ENCODE measurements around the gene ZNF106.

ZNF106 gene

DNA sequence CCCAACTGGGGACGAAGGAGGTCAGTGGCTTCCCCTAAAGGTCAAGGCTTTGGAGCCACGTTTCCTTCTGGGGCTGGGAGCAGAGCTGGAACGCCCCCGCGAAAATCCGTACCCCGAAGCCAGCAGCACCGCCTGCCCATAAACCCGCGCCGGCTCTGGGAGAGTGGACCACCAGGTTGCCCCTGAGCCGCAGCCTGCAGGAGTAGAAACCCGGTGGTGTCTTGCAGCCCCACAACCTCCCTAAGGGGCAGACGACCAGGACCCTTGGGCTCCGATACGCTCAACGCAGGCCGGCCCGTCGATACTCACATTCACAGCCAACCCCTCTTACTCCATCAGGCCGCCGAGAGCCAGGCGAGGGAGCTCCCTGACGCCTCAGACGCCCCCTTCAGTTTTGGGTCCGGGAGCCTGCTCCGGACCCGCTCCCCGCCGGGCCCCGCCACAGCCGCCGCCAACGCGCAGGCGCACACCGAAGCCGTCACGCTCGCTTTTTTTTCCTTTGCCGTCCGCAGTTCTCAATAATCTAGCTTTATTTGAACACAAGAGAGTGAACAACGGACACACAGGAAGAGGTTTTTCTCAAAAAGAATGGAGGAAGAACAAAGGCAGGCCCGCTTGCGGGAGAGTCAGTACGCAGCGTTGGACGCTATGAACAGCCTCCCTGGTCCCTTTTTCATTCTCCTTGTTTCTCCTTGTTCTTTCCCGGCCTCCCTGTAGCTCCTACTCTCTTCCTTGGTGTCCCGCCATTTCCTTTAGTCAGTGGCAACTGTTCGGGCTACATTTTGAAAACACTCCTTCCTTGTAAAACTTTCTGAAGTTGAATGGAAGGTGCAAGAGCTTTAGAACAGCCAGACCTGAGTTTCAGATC lies at the start of gene ZNF106:
Gene ZNF106, minus strand, starts transcription at position 471 of the 868 bp plus-strand sequence. CDS start 18,852 bp downstream, outside the sequence.
- peak; percentile 73 for DNase-seq

DNA sequence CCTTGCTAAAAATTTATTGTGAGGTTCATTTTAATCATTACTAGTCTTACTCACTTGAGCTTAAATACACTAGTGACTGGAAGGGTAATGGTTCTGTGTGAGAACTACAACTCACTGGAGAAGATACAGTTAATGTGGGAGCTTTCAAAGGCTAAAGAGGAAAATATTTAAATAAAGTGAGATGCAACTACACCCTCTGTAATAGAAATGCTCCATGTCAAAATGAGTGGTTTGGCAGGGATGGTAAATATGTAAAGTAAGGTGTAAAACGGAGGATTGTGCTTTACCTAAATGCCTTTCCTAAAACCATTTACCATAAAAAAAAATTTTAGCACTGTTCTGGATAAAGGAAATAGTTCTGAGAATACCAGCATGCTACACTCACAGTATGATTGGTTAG lies 42.3 kb upstream of the ZNF106 start:
- DNase-seq, result no peak

DNA sequence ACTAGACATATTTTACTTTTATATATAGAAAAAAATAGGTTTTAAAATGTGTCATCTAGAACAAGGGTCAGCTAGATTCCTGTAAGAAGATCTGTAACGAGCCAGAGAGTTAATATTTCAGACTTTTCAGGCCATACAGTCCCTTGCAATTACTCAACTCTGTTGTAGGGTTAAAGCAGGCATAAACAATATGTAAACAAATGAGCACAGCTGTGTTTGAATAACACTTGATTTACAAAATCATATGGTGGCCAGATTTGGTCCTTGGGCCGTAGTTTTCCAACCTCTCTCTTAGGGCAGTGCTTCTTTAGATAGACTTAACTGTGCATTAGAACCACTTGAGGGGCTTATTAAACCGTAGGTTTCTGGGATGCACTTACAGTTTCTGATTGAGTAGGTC lies 38.0 kb upstream of the ZNF106 start:
- no peak for DNase-seq

DNA sequence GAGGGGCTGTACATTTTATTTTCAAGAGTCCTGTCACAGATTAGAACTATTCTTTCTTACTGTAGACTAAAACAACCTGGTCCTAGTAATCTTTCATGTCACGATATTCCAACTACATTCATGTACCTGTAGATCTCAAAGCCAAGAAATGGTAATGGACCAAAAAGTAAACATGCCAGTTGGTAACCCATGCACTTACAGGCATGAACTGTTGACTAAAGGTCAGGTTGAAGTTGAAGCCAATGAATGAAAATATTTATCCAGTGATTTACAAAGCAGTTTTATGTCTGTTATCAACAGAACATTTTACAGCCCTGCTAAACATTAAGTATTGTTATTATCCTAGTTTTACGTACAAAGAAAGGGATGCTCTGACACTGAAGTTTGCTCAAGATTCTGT lies 32.4 kb upstream of the ZNF106 start:
- DNase-seq, result no peak

DNA sequence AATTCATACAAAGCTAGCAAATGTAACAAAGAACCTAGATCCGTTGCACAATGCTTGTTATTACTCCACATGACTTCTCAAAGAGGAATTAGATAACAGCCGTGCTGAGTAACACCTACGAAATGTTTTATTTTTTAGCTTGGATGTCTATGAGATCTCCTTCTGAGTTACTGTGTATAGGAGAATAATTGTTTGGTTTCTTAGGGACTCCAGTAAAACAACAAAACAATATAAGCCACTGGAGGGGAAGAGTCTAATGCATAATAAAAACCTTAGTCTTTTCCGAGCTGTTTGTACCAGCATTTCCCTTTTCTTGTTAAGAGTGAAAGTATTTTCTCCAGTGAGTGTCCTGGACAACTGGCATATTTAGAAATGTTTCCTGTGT lies 20.1 kb upstream of the ZNF106 start:
- no peak for DNase-seq

DNA sequence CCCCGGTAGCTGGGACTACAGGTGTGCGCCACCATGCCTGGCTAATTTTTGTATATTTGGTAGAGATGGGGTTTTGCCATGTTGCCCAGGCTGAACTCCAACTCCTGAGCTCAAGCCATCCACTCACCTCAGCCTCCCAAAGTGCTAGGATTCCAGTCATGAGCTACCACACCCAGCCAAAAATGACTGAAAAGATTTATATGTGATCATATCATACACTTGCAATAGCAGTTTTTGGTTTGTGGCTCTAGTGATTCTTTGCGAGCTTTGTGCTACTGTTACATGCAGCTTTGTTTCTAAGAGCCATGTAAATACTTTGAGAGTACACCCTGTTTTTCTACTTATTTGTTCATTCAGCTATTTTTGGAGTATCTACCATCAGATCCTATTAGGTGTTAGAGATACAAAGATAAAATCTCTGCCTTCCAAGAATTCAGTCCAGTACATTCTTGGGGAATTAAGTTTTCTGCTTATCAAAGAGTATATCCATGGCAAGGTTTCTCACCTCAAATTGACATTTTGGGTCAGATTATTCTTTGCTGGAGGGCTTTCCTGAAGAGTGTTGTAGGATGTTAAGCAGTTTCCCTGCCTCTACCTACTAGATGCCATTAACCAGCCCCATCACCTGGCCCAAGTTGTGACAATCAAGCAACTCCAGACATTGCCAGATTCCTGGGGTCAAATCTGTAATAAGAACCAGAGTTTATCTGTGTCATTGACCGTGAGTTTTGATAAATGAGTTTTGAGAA lies 19.5 kb upstream of the ZNF106 start:
- DNase-seq, result no peak

DNA sequence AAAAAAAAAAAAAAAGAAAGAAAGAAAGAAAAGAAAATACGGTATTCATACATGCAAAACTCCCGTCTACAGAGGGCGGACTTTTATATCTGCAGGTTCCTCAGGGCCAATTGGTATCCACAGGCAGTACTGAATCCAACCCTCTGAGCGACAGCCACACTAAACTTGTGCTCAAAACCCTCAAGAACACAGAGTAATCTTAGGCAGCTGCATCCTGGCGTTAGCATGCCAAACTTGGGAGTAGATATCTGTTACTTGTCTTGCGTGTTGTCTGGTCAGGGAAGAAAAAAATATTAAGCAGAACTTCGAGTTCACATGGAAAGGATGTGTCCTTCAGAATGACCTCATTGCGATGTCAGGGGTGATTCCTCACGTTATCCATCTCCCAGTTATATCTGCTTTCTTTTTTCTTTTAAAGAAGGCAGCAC lies 17.3 kb upstream of the ZNF106 start:
- DNase-seq, result no peak

DNA sequence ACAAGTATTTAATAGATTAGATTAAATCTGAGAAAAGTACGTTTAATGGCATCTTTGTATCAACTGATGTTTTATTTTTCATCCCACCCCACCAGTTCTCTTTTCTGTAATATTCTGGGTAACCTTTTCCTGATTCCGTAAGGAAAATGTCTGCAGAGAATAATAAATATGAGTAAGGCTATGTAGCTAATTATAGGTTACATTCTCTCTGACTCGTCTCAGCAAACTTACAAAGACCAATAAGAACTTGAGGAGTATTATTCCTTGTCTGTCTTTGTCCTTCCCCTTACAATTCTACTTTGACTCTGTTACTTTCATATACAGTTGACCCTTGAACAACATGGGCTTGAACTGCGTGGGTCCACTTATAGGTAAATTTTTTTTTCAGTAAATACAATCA lies 16.6 kb upstream of the ZNF106 start:
- DNase-seq, result no peak

DNA sequence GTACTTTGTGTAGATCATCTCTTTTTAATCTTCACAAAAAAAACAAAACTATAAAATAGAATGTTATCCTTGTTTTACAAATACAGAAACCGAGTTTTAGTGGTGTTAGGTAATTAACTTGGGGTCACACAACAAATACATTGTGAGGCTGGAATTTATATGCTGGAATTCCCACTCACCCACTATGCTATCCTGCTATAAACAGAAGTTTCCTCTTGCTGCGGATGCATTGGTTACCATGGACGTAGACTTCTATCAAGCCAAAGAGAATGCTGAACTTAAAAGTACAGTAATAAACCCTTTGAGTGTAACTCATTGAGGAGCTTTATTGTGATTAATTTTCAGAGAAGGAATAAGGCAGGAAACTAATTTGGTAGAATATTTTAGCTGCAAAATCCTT lies 13.7 kb upstream of the ZNF106 start:
- no peak for DNase-seq

DNA sequence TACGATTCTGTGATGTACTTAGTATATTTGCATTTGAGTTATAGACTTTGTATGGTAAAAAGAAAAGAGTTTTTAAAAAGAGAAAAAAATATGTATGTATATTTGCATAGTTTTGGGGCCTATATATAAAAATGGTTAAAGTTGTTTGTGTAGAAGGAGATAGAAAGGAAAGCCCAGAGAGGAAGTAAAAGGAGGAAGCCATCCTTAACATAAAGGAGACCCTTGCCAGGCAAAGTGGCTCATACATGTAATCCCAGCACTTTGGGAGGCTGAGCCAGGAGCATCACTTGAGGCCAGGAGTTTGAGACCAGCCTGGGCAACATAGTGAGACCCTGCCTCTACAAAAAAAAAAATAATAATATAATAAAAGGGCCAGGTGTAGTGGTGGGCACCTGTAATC lies 12.9 kb upstream of the ZNF106 start:
- no peak for DNase-seq

DNA sequence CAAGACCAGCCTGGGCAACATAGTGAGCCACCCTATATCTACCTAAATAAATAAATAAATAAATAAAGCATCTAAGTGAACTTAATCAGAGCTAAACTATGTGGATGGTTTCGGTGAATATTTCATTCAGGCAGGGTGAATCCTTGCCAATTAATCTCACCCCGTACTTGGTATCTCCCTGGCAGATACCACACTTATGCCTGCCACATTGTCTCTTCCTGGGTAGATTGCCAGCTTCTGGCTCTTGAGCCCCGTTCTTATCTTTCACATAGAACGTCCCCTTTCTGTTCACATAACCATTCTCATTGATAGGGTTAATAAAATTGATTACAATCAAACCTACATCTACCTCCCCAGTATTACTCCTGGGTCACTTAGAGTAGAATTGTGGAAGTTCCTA lies 11.5 kb upstream of the ZNF106 start:
- DNase-seq, result no peak

DNA sequence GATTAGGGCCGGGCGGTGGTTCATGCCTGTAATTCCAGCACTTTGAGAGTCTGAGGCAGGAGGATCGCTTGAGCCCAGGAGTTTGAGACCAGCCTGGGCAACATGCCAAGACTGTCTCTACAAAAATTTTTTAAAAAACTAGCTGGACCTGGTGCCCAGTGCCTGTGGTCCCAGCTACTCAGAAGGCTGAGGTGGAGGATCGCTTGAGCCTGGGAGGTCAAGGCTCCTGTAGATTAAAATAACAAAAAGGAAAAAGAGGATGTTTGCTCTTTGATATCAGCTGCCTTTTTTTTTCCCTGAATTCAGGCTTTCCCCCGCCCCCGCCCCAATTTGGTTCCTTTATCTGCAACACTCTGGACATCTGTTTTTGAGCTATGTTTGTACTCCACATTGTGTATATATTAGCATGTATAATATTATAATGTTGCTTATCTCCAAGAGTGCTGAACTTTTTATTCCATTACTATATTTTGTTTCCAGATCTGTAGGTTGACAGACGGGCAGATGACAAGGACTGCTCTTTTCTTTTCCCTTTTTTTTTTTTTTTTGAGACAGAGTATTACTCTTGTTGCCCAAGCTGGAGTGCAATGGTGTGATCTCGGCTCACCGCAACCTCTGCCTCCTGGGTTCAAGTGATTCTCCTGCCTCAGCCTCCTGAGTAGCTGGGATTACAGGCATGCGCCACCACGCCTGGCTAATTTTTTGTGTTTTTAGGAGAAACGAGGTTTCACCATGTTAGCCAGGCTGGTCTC lies 9.1 kb upstream of the ZNF106 start:
- DNase-seq, result no peak

DNA sequence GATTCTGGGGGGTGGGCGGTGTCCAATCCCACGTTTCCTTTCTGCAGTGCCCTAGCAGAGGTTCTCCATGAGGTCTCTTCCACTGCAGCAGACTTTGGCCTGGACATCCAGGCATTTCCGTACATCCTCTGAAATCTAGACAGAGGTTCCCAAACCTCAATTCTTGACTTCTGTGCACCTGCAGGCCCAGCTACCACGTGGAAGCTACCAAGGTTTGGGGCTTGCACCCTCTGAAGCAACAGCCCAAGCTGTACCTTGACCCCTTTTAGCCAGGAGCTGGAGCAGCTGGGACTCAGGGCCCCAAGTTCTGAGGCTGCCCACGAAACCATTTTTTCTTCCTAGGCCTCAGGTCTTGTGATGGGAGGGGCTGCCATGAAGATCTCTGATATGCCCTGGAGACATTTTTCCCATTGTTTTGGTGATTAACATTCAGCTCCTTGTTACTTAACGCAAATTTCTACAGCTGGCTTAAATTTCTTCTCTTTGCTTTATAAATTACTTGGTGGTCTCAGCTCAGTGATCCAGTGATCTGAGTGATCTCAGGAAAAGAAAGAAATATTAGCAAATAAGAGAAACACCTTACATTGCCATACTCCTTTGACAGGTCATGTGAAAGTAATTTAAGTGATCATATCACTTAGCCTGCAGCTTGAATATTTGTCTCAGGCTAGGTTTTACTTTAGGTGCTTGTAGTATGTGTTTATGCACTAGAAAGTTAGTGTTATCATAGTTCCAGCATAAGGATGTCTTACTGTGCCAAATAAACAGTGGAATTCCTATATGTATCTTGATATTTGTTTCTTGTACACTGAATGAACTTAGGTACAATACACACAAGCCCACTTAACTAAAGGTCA lies 7.5 kb upstream of the ZNF106 start:
- no peak for DNase-seq

DNA sequence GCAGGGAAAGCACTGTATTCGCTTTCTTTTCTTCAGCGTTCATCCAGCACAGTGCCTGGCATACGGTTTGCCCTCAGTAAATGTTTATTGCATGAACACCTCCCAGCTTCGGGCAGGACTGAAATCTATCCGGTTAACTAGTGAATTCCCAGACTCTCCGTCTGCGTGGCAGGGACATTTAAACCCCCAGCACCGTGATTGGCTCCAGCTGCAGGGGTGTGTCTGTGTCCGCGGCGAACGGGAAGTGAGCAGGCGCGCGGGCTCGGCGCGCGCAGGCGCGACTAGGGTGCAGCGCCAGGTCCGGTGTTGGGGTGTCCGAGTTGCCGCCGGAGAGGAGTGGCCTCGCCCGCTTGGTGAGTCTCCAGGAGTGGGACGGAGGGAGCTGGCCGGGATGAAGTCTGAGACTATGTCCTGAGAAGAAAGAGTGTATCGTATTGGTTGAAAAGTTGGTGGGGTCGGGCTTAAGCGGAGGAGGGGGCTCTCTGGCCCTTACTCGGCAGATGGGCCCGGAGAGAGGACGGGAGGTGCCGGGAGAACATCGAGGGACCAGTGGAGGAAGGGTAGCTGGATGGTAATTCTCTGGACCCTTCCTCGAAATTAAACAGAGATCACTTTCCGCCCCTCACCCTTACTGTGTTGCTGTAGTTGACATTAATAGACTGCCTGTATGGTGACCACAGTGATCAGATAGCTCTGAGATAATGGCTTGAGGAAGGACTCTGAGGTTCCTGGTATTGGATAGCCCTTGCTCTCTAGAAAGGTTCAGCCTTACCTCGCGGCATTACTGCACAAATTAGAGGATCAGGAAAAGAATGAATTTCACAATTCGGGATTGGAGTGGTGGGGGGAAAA lies 4.6 kb upstream of the ZNF106 start, which contains the start of gene SNAP23:
Gene SNAP23, plus strand, starts transcription at position 274 of the 852 bp plus-strand sequence. CDS start 16,213 bp downstream, outside the sequence.
- DNase-seq, result peak; percentile 74

DNA sequence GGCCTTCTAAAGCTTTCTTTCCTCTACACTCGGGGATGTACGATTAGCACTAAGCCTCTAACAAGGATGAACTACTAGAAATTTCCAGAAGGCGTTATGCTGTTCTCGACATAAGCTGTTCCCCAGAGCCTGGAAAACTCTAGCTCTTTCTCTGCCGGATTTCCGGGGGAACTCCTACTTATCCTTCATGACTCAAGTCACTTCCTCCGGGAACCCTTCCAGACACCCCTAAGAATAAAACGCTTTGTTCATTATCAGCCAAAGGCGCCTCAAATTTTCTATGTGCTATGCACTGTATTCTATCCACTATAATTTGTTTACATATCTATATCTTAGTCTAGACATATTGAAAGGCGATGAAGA lies 4.0 kb upstream of the ZNF106 start:
- no peak for DNase-seq

DNA sequence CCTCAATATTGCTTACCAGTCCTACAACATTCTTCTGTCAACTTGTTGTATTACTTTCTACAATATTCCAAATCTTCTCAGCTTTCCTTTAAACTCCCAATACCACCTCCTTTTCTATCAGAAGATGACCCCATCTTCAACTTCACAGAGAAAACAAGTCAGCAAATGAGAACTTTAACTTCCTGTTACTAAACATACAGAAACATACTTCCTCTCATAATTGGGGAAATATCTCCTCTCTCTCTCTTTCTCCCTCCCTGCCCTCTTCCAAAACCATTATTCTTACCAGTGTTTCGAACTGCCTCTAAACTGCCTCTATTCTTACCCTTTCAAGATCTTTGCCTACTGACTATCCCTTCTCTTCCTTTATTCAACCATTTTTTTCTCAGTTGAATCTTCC lies 2.7 kb upstream of the ZNF106 start:
- DNase-seq, result no peak

DNA sequence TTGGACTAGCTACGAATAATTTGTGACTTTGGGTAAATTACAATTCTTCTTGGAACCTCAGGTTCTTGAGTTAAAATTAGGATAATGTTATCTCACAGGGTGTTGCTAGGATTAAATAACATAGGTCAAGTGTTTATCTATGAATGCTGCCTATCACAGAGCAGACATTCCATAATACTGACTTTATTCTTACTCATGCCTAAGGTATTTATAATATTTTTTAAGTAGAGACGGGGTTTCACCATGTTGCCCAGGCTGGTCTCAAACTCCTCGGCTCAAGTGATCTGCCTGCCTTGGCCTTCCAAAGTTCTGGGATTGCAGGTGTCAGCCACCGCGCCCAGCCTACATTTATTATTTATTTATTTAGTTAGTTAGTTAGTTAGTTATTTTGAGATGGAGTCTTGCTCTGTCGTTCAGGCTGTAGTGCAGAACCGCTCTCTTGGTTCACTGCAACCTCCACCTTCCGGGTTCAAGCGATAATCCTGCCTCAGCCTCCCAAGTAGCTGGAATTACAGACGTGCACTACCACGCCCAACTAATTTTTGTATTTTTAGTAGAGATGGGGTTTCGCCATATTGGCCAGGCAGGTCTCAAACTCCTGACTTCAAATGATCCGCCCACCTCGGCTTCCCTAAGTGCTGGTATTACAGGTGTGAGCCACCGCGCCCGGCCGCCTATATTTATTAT lies 741 bp upstream of the ZNF106 start:
- no peak for DNase-seq

DNA sequence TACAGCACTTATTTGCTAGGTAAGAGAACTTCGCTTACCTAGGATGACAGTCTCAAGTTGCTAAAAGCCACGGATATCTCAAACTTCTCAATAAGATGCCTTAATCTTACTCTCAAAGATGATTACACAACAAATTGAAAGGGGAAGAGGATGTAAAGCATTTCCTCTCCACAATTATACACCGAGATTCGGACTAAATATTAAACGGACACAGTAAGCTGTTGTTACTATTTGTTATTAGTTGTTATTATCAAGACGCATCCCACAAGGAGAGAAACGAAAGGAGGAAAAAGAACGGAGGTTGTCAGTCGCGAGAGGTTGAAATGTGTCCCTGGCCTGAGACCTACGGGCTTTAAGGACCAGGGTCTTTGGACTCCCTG lies 660 bp downstream of the ZNF106 start:
- DNase-seq, result no peak

DNA sequence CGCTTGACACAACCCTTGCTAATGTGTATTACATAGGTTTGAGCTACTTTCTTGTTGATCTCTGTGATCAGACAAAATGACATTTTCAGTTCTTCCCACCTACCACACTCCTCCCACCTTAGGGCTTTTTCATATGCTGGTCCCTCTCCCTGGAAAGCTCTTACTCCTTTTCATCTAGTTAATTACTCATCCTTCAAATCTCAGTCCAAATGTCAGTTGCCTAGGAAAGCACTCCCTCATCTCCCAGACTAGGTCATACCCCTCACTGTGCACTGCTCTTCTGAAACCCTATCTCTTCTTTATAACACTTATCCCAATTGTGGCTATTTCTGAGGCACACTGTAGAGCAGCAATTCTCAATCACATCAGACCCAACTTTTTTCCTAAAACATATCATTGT lies 7.3 kb downstream of the ZNF106 start:
- DNase-seq, result no peak

DNA sequence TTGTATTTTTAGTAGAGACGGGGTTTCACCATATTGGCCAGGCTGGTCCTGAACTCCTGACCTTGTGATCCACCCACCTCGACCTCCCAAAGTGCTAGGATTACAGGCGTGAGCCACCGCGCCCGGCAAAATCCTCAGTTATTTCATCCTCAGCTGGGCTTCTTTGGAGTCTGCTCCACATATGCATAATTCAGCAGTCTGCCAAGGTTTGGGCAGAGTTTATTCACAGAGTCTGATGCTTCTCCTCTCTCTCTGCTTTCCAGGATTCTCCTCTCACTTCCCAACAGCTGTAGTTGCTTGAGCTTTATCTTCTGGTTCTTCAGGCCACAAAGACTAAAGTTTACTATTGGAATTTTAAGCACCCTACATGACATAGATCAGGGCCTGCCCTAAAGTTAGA lies 8.2 kb downstream of the ZNF106 start:
- no peak for DNase-seq

DNA sequence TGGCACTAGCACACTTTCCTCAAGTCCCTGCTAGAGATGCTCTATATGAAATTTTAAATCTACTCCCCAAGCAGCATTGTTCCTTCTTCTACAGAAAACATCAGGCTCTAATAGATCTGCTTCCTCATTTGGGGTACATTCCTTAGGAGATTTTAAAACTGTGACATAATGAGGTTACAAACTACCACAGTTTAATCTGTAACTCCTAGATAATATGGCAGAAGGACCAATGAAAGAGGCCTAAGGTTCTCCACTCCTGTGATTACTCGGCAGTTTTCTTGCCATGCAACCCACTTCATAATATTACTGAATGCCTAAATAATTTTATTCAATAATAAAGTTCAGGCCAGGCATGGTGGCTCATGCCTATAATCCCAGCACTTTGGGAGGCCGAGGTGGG lies 16.1 kb downstream of the ZNF106 start:
- no peak for DNase-seq

All from NCI-H1048 (cell line).